HTR-8/SVneo (cell line): Measurements from ENCODE around the gene AMN.

ENCODE experiments used
- DNase-seq: peaks from one replicate; pipeline ENCODE4 v3.0.0; 2011; ENCODE audit warnings: low spot score, mixed read lengths; ENCODE audit not compliant: insufficient read length
- FAIRE-seq: peaks from 2 replicates; lab custom pipeline; 2011; peaks lifted over from hg19 to GRCh38; lab: Jason Lieb, UNC

AMN gene

GRCh38 chr14:102962111-102962627, 39.7 kb downstream of the AMN start:
- DNase-seq (no peak), FAIRE-seq (no peak)

- DNase-seq (no peak), FAIRE-seq (no peak)
Measured at GRCh38 chr14:102964152-102964730, 41.8 kb downstream of the AMN start.

- DNase-seq (no peak), FAIRE-seq (no peak)
Measured at GRCh38 chr14:102965282-102965681, 42.8 kb downstream of the AMN start.

GRCh38 chr14:102965971-102966655, 43.6 kb downstream of the AMN start:
- DNase-seq = no peak
- FAIRE-seq = no peak

- DNase-seq (no peak), FAIRE-seq (no peak)
Measured at GRCh38 chr14:102966681-102967505, 44.4 kb downstream of the AMN start.

- DNase-seq = no peak
- FAIRE-seq = no peak
Measured at GRCh38 chr14:102967506-102967795, 45.0 kb downstream of the AMN start.

- FAIRE-seq (no peak), DNase-seq (no peak)
Measured at GRCh38 chr14:102968306-102968705, 45.8 kb downstream of the AMN start.

- no peak for DNase-seq
- no peak for FAIRE-seq
Measured at GRCh38 chr14:102969060-102969791, 46.8 kb downstream of the AMN start.

- FAIRE-seq (no peak), DNase-seq (no peak)
Measured at GRCh38 chr14:102969901-102970300, 47.4 kb downstream of the AMN start.

- DNase-seq (no peak), FAIRE-seq (no peak)
Measured at GRCh38 chr14:102970496-102970895, 48.0 kb downstream of the AMN start.

GRCh38 chr14:102971314-102971713, 48.9 kb downstream of the AMN start:
- no peak for FAIRE-seq
- no peak for DNase-seq

- FAIRE-seq (no peak), DNase-seq (no peak)
Measured at GRCh38 chr14:102971836-102972606, 49.6 kb downstream of the AMN start.

- DNase-seq (no peak), FAIRE-seq (no peak)
Measured at GRCh38 chr14:102973706-102974285, 51.3 kb downstream of the AMN start.

GRCh38 chr14:102975662-102976061, 53.2 kb downstream of the AMN start:
- no peak for FAIRE-seq

GRCh38 chr14:102977475-102977874, 55.0 kb downstream of the AMN start:
- FAIRE-seq = no peak
- DNase-seq = no peak

More at GRCh38 chr14:102975662-102976061, 53.2 kb downstream of the AMN start:
- no peak for DNase-seq

GRCh38 chr14:102979406-102979805, 56.9 kb downstream of the AMN start:
- DNase-seq (no peak), FAIRE-seq (no peak)

GRCh38 chr14:102980409-102980810, 57.9 kb downstream of the AMN start:
- DNase-seq = no peak
- FAIRE-seq = no peak
